ENCODE data around the gene PGF. TPM values are rescaled to one million over a fixed set of nuclear protein-coding genes. Genes with fewer than 3 reads are reported as not detected.
"Not testable (repeated sequence)": the region's sequence is repeated elsewhere in the genome, so short reads cannot be mapped to it uniquely, and the experiment has no call there.

Gene PGF
- under 1 TPM in 1 of 2 donors, not detected in 1; 0.35 TPM for total RNA-seq

- peaks cover 14% of the 10 kb centered on the region for H3K27me3 Mint-ChIP-seq (ENCODE audit: low read depth)
- peak; percentile 38 to 39 for DNase-seq
- peak within 1 kb of the TSS; percentile 68 to 72 for H3K4me3 Mint-ChIP-seq
- no peaks in the 10 kb centered on the region for H3K4me1 Mint-ChIP-seq (ENCODE audit: low read depth)
- no peaks in the 10 kb centered on the region for H3K9me3 Mint-ChIP-seq
- no peak within 1 kb of the TSS for H3K27ac Mint-ChIP-seq
- ATAC-seq (replicated peaks in 1 of 2): peak; percentile 75 to 79
- H3K36me3 Mint-ChIP-seq (ENCODE audit: insufficient read depth in 2 of 2): no peaks in the 10 kb centered on the region
Observed at GRCh38 chr14:74955229-74956026, at the start of gene PGF. TSS of gene PGF (minus strand) at chr14:74955597. CDS start at chr14:74955242, 355 bp downstream.

- no peak for ATAC-seq (replicated peaks in 1 of 2)
- H3K4me1 Mint-ChIP-seq (ENCODE audit: low read depth): peaks cover 51% of the 10 kb centered on the region
- DNase-seq: peak in 1 of 2 donors; percentile 7
- peak overlapping the region; percentile 82 to 95 for H3K4me3 Mint-ChIP-seq
- H3K27ac Mint-ChIP-seq: peak overlapping the region; percentile 61
- H3K36me3 Mint-ChIP-seq (ENCODE audit: insufficient read depth in 2 of 2): peaks cover 5 to 30% of the 10 kb centered on the region in 2 donors
- no peaks in the 10 kb centered on the region for H3K27me3 Mint-ChIP-seq (ENCODE audit: low read depth)
- peaks cover 2 to 3% of the 10 kb centered on the region in 2 donors for H3K9me3 Mint-ChIP-seq
Observed at GRCh38 chr14:75003250-75004027, 48.0 kb upstream of the PGF start.

GRCh38 chr14:75002392-75003249, 47.2 kb upstream of the PGF start, which contains the start of gene EIF2B2:
TSS of gene EIF2B2 (plus strand) at chr14:75002921. CDS start at chr14:75002991, 70 bp downstream.
- H3K4me3 Mint-ChIP-seq: peak within 1 kb of the TSS; percentile 82 to 95
- no peaks in the 10 kb centered on the region for H3K27me3 Mint-ChIP-seq (ENCODE audit: low read depth)
- H3K27ac Mint-ChIP-seq: peak within 1 kb of the TSS; percentile 78
- ATAC-seq (replicated peaks in 1 of 2) (peak; percentile 98), DNase-seq (peak; percentile 99)
- peaks cover 5 to 27% of the 10 kb centered on the region in 2 donors for H3K36me3 Mint-ChIP-seq (ENCODE audit: insufficient read depth in 2 of 2)
- peaks cover 47% of the 10 kb centered on the region for H3K4me1 Mint-ChIP-seq (ENCODE audit: low read depth)
- peaks cover 2 to 3% of the 10 kb centered on the region in 2 donors for H3K9me3 Mint-ChIP-seq

DNA sequence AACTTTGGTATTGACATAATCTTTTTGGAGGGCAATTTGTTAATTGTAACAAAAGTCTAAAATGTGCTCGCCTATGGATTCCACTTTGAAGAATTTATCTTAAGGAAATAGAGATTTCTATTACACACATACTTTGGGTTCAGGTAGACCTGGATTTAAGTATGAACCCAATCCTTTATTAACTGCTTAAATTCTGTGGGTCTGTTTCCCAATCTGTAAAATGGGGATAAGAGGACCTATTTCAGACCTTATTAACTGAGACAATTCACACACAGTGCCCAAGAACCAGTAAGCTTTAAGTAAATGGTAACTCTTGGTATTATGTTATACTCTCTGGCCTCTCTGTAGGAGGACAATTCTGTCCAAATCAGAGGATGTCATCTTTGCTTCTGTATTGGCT, 46.5 kb upstream of the PGF start:
- H3K4me1 Mint-ChIP-seq (ENCODE audit: low read depth): peaks cover 41% of the 10 kb centered on the region
- peaks cover 5 to 22% of the 10 kb centered on the region in 2 donors for H3K36me3 Mint-ChIP-seq (ENCODE audit: insufficient read depth in 2 of 2)
- H3K9me3 Mint-ChIP-seq: peaks cover 2 to 3% of the 10 kb centered on the region in 2 donors
- H3K27ac Mint-ChIP-seq: peak overlapping the region; percentile 78
- H3K4me3 Mint-ChIP-seq: peak overlapping the region; percentile 82 to 95
- no peaks in the 10 kb centered on the region for H3K27me3 Mint-ChIP-seq (ENCODE audit: low read depth)
- DNase-seq: no peak
- ATAC-seq (replicated peaks in 1 of 2): no peak

DNA sequence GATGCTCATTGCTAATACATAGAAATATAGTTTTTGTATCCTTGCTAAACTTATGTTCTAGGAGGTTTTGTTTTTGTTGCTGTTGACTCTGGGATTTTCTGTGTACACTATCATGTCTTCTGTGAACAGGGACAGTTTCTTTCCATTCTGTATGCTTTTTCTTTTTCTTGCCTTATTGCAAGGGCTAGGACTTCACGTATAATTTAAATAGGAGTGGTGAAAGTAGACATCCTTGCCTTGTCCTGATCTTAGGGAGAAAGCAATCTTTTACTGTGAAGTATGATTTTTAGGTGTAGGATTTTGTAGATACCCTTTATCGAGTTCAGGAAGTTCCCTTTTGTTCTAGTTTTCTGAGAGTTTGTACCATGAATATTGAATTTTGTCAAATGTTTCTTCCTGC, 45.9 kb upstream of the PGF start:
- no peak for ATAC-seq (replicated peaks in 1 of 2)
- H3K27me3 Mint-ChIP-seq (ENCODE audit: low read depth): no peaks in the 10 kb centered on the region
- H3K27ac Mint-ChIP-seq: no peak overlapping the region
- H3K4me3 Mint-ChIP-seq: no peak overlapping the region
- DNase-seq: no peak
- H3K36me3 Mint-ChIP-seq (ENCODE audit: insufficient read depth in 2 of 2): peaks cover 5 to 22% of the 10 kb centered on the region in 2 donors
- peaks cover 2 to 3% of the 10 kb centered on the region in 2 donors for H3K9me3 Mint-ChIP-seq
- peaks cover 36% of the 10 kb centered on the region for H3K4me1 Mint-ChIP-seq (ENCODE audit: low read depth)

DNA sequence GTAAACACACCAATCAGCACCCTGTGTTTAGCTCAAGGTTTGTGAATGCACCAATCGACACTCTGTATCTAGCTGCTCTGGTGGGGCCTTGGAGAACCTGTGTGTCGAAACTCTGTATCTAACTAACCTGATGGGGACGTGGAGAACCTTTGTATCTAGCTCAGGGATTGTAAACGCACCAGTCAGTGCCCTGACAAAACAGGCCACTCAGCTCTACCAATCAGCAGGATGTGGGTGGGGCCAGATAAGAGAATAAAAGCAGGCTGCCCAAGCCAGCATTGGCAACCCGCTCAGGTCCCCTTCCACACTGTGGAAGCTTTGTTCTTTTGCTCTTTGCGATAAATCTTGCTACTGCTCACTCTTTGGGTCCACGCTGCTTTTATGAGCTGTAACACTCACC, 40.4 kb upstream of the PGF start:
- ATAC-seq (replicated peaks in 1 of 2); H3K27me3 Mint-ChIP-seq (ENCODE audit: low read depth); H3K9me3 Mint-ChIP-seq; H3K4me1 Mint-ChIP-seq (ENCODE audit: low read depth); H3K36me3 Mint-ChIP-seq (ENCODE audit: insufficient read depth in 2 of 2); H3K4me3 Mint-ChIP-seq; DNase-seq; H3K27ac Mint-ChIP-seq: not testable (repeated sequence)

- H3K4me1 Mint-ChIP-seq (ENCODE audit: low read depth); ATAC-seq (replicated peaks in 1 of 2): not testable (repeated sequence)
Observed at GRCh38 chr14:74994182-74994581, 38.8 kb upstream of the PGF start.

DNA sequence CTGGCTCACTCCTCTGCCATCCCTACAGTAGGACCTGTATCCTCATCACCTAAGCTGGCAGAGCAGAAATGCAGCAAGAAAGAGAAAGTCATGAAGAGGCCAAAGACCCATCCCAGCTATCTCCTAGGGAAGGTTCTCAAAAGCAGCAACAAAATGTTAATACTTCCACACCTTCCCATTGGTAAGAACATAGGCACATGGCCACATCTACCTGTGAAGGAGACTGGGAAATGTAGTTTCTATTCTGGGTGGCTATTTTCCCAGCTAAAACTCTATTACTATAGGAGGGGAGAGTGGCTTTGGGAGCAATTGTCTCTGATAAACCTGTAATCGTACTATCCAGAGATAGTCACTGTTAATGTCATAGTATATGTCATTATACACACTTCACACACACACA, 33.6 kb upstream of the PGF start:
- no peak for ATAC-seq (replicated peaks in 1 of 2)
- H3K4me1 Mint-ChIP-seq (ENCODE audit: low read depth): no peaks in the 10 kb centered on the region
- no peak for DNase-seq
- no peak overlapping the region for H3K4me3 Mint-ChIP-seq
- no peaks in the 10 kb centered on the region for H3K27me3 Mint-ChIP-seq (ENCODE audit: low read depth)
- H3K36me3 Mint-ChIP-seq (ENCODE audit: insufficient read depth in 2 of 2): no peaks in the 10 kb centered on the region
- no peaks in the 10 kb centered on the region for H3K9me3 Mint-ChIP-seq
- no peak overlapping the region for H3K27ac Mint-ChIP-seq

More at GRCh38 chr14:74994182-74994581, 38.8 kb upstream of the PGF start:
- not testable (repeated sequence) for H3K36me3 Mint-ChIP-seq (ENCODE audit: insufficient read depth in 2 of 2); DNase-seq; H3K9me3 Mint-ChIP-seq; H3K27me3 Mint-ChIP-seq (ENCODE audit: low read depth); H3K4me3 Mint-ChIP-seq; H3K27ac Mint-ChIP-seq

GRCh38 chr14:74988131-74988530, 32.7 kb upstream of the PGF start:
- H3K9me3 Mint-ChIP-seq: no peaks in the 10 kb centered on the region
- no peaks in the 10 kb centered on the region for H3K4me1 Mint-ChIP-seq (ENCODE audit: low read depth)
- ATAC-seq (replicated peaks in 1 of 2) (no peak), DNase-seq (no peak)
- H3K4me3 Mint-ChIP-seq: no peak overlapping the region
- no peak overlapping the region for H3K27ac Mint-ChIP-seq
- H3K27me3 Mint-ChIP-seq (ENCODE audit: low read depth): no peaks in the 10 kb centered on the region
- H3K36me3 Mint-ChIP-seq (ENCODE audit: insufficient read depth in 2 of 2): no peaks in the 10 kb centered on the region

GRCh38 chr14:74985806-74986205, 30.4 kb upstream of the PGF start:
- Mint-ChIP-seq H3K9me3 (no peaks in the 10 kb centered on the region), H3K36me3 (ENCODE audit: insufficient read depth in 2 of 2) (no peaks in the 10 kb centered on the region), H3K4me3 (no peak overlapping the region), H3K27ac (no peak overlapping the region), H3K4me1 (ENCODE audit: low read depth) (peaks cover 5% of the 10 kb centered on the region), H3K27me3 (ENCODE audit: low read depth) (no peaks in the 10 kb centered on the region)
- no peak for ATAC-seq (replicated peaks in 1 of 2)
- no peak for DNase-seq

DNA sequence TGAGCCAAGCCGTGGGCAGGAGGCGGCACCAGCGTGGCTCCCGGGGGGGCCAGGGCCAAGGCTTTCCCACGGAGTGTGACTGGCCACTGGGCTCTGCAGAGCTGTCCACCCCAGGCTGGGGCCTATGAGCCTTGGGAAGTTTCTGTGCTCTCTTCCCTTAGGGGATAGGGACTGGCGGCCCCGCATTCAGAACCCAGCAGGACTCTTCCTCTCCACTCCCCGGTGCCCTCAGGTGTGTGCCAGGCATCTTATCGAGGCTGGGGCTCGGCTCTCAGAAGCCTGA, 29.6 kb upstream of the PGF start:
- Mint-ChIP-seq H3K27me3 (ENCODE audit: low read depth) (no peaks in the 10 kb centered on the region), H3K4me3 (no peak overlapping the region), H3K4me1 (ENCODE audit: low read depth) (peaks cover 5% of the 10 kb centered on the region), H3K36me3 (ENCODE audit: insufficient read depth in 2 of 2) (no peaks in the 10 kb centered on the region), H3K9me3 (no peaks in the 10 kb centered on the region), H3K27ac (no peak overlapping the region)
- no peak for DNase-seq
- ATAC-seq (replicated peaks in 1 of 2): no peak

GRCh38 chr14:74984236-74985027, 29.0 kb upstream of the PGF start:
- H3K4me1 Mint-ChIP-seq (ENCODE audit: low read depth): peaks cover 5% of the 10 kb centered on the region
- no peak overlapping the region for H3K4me3 Mint-ChIP-seq
- DNase-seq: no peak
- H3K27ac Mint-ChIP-seq: no peak overlapping the region
- ATAC-seq (replicated peaks in 1 of 2): no peak
- no peaks in the 10 kb centered on the region for H3K9me3 Mint-ChIP-seq
- no peaks in the 10 kb centered on the region for H3K36me3 Mint-ChIP-seq (ENCODE audit: insufficient read depth in 2 of 2)
- H3K27me3 Mint-ChIP-seq (ENCODE audit: low read depth): no peaks in the 10 kb centered on the region

All from activated T-cell treated with anti-CD3 and anti-CD28 coated beads, Interleukin-2, amount 50 U/mL, for 72 hours (primary cell).